ENCODE data around the gene EEF1B2.

EEF1B2 gene

GRCh38 chr2:206159346-206160124, at the start of gene EEF1B2, which contains the start of gene NDUFS1:
Gene EEF1B2, plus strand, starts transcription at chr2:206159895. Its CDS starts 85 bp downstream, at chr2:206159980.
Gene NDUFS1, minus strand, starts transcription at chr2:206159444. Its CDS starts 5,766 bp downstream, at chr2:206153678.
- no peak for TF ChIP-seq GATA3 (IDR thresholded peaks at IDR 0.05; ENCODE audit: low read depth, low read length)
- TF ChIP-seq GATA2 (IDR thresholded peaks at IDR 0.05; ENCODE audit: low read depth, low read length), result no peak

- no peak for TF ChIP-seq GATA2 (IDR thresholded peaks at IDR 0.05; ENCODE audit: low read depth, low read length)
- no peak for TF ChIP-seq GATA3 (IDR thresholded peaks at IDR 0.05; ENCODE audit: low read depth, low read length)
These were observed 47.6 kb upstream of the EEF1B2 start for GRCh38 chr2:206112108-206112507.

GRCh38 chr2:206112846-206113547, 46.7 kb upstream of the EEF1B2 start:
- TF ChIP-seq GATA3 (IDR thresholded peaks at IDR 0.05; ENCODE audit: low read depth, low read length), result no peak
- no peak for TF ChIP-seq GATA2 (IDR thresholded peaks at IDR 0.05; ENCODE audit: low read depth, low read length)

GRCh38 chr2:206115026-206115578, 44.6 kb upstream of the EEF1B2 start:
- TF ChIP-seq GATA2 (IDR thresholded peaks at IDR 0.05; ENCODE audit: low read depth, low read length) (no peak), GATA3 (IDR thresholded peaks at IDR 0.05; ENCODE audit: low read depth, low read length) (no peak)

- TF ChIP-seq GATA2 (IDR thresholded peaks at IDR 0.05; ENCODE audit: low read depth, low read length) (no peak), GATA3 (IDR thresholded peaks at IDR 0.05; ENCODE audit: low read depth, low read length) (no peak)
These were observed 43.4 kb upstream of the EEF1B2 start for GRCh38 chr2:206116278-206116677.

- TF ChIP-seq GATA2 (IDR thresholded peaks at IDR 0.05; ENCODE audit: low read depth, low read length) (no peak), GATA3 (IDR thresholded peaks at IDR 0.05; ENCODE audit: low read depth, low read length) (no peak)
These were observed 33.8 kb upstream of the EEF1B2 start for GRCh38 chr2:206125901-206126300.

- no peak for TF ChIP-seq GATA3 (IDR thresholded peaks at IDR 0.05; ENCODE audit: low read depth, low read length)
- TF ChIP-seq GATA2 (IDR thresholded peaks at IDR 0.05; ENCODE audit: low read depth, low read length), result no peak
These were observed 32.0 kb upstream of the EEF1B2 start for GRCh38 chr2:206127656-206128055.

GRCh38 chr2:206143451-206143850, 16.2 kb upstream of the EEF1B2 start:
- no peak for TF ChIP-seq GATA2 (IDR thresholded peaks at IDR 0.05; ENCODE audit: low read depth, low read length)
- TF ChIP-seq GATA3 (IDR thresholded peaks at IDR 0.05; ENCODE audit: low read depth, low read length), result no peak

GRCh38 chr2:206144383-206144782, 15.3 kb upstream of the EEF1B2 start:
- no peak for TF ChIP-seq GATA2 (IDR thresholded peaks at IDR 0.05; ENCODE audit: low read depth, low read length)
- no peak for TF ChIP-seq GATA3 (IDR thresholded peaks at IDR 0.05; ENCODE audit: low read depth, low read length)

- no peak for TF ChIP-seq GATA3 (IDR thresholded peaks at IDR 0.05; ENCODE audit: low read depth, low read length)
- TF ChIP-seq GATA2 (IDR thresholded peaks at IDR 0.05; ENCODE audit: low read depth, low read length), result no peak
These were observed 14.0 kb upstream of the EEF1B2 start for GRCh38 chr2:206145665-206146064.

- TF ChIP-seq GATA2 (IDR thresholded peaks at IDR 0.05; ENCODE audit: low read depth, low read length) (no peak), GATA3 (IDR thresholded peaks at IDR 0.05; ENCODE audit: low read depth, low read length) (no peak)
These were observed 10.4 kb upstream of the EEF1B2 start for GRCh38 chr2:206149330-206149729.

- TF ChIP-seq GATA3 (IDR thresholded peaks at IDR 0.05; ENCODE audit: low read depth, low read length) (no peak), GATA2 (IDR thresholded peaks at IDR 0.05; ENCODE audit: low read depth, low read length) (no peak)
These were observed 9.5 kb upstream of the EEF1B2 start for GRCh38 chr2:206150168-206150567.

GRCh38 chr2:206150631-206151030, 9.1 kb upstream of the EEF1B2 start:
- no peak for TF ChIP-seq GATA2 (IDR thresholded peaks at IDR 0.05; ENCODE audit: low read depth, low read length)
- no peak for TF ChIP-seq GATA3 (IDR thresholded peaks at IDR 0.05; ENCODE audit: low read depth, low read length)

GRCh38 chr2:206154197-206154596, 5.5 kb upstream of the EEF1B2 start:
- no peak for TF ChIP-seq GATA2 (IDR thresholded peaks at IDR 0.05; ENCODE audit: low read depth, low read length)
- TF ChIP-seq GATA3 (IDR thresholded peaks at IDR 0.05; ENCODE audit: low read depth, low read length), result no peak

Data from SH-SY5Y (cell line).